NCI-H1436 (cell line): ENCODE measurements around the gene RIMS3.

Source experiments
- DNase-seq: peaks from one replicate; lab custom pipeline; 2025; lab: John Stamatoyannopoulos, UW

The RIMS3 gene

DNA sequence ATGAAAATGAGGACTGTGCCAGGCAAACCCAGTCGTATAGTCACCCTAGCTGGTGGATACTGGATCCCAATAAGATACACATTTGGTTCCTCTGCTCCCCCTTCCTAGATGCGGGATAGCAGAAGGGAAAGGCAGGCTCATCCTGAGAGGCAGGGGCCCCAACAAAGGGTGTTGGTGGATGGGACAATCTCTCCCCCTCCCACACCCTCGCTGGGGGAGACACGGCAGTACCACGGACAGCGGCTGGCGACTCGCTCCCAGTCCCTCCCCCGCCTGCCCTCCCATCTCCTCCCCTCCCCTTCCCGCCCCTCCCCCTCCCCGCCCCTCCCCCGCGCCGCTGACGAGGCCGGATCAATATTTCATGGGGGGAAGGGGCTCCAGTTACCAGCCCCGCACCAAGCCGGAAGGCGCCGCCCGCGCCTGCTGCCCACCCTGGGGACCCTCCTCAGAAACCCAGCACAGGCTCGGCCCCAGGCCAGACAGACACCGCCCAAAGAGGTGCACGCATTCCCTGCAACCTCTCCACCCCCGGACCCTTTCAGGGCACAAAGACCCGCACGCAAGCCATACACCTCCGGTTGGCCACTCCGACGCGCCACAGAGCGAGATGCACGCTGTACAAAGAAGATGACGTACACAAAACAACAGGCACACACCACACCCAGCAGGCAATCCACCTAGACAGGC, 11.5 kb downstream of the RIMS3 start:
- DNase-seq, result no peak

DNA sequence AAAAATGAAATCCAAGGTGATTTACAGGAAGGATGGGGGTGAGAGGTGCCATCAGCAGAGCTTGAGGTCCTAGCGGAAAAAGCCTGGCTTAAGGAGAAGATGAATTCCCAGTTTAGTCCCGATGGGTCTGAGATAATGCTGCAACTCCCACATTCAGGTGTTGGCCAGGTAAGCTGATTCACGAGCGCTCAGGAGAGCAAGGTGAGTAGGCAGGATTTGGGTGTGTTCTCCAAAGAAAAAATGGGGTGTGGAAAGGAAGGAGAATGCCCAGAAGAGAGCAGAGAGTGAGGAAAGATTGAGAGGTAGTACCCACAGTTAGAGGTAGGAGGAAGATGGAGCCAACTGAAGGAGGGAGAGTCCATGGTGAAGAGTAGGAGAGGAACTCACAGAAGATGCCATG, 12.5 kb downstream of the RIMS3 start:
- DNase-seq, result no peak

DNA sequence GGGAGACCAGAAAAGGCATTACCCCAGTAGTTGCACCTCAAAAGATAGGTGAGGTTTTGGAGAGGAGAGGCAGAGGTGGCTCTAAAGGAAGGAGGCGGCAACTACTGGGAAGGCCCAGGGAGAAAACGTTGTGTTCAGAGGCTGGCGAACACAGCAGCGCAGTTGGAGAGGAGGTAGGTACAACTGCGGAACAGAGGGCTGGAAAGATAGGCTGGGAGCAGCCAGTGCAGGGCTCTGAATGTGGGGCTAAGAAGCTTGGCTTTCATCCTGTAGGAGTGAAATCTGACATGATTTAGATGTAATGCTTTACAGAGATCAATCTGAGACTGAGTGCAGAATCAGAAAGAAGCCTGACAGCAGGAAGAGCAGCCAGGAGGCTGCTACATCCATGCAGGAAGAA, 13.0 kb downstream of the RIMS3 start:
- no peak for DNase-seq

DNA sequence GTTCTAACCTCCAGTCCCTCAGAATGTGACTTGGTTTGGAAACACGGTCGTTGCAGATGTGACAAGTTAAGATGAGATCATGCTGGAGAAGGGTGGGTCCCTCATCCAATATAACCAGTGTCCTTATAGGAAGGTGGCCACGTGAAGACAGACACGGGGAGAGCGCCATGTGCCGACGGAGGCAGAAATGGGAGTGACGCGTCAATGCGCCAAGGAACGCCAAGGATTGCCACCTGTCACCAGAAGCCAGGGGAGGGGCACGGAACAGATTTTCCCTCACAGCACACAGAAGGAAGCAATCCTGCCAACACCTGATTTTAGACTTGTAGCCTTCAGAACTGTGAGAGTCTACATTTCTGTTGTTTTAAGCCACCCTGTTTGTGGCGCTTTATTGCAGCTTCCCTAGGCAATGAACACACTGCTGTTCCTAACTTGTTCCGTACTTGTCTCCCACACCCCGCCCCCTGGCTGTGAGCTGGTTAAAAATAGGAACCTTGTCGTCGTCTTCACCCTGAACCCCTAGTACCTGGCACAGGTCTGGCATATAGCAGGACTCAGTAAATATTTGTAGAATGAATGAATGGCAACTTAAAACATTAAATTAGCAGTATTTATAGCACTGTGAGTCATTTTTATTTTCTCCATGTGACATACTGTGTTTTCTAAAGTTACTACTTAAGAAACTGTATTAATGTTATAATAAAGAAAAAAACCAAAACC, 14.2 kb downstream of the RIMS3 start:
- DNase-seq, result no peak

DNA sequence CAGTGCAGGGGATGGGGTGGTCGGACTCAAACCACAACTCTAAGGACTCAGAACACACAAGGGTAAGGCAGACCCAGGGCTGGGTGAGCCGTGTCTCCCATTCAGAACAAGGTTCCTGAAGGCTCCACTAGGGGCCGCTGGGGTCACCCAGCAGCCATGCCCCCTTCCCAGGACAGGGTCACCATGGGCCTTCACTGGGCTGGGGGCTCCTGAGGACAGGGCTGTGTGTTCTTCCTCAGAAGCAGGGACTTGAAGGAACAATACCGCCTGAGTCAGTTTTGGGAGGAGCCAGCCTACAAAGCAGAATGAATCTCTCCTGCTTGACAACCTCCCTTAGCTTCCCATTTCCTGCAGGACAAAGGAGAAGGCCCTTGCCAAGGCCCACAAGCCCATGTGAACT, 15.4 kb downstream of the RIMS3 start:
- DNase-seq, result no peak

DNA sequence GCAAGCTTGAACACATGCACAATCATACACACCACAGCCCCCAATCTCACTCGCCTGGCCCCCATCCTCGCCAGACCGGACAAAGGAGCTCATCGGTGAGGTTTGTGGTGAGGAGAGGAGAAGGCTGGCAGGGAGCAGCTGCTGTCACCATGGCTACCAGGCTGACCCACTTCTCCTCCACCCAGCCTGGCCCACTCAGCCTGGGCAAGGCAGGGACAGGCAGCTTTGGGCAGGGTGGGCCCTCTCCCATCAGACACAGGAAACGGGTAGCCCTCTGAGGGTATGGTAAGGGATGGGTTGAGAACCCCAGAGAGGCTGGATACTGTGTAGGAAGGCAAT, 15.9 kb downstream of the RIMS3 start:
- DNase-seq, result no peak

DNA sequence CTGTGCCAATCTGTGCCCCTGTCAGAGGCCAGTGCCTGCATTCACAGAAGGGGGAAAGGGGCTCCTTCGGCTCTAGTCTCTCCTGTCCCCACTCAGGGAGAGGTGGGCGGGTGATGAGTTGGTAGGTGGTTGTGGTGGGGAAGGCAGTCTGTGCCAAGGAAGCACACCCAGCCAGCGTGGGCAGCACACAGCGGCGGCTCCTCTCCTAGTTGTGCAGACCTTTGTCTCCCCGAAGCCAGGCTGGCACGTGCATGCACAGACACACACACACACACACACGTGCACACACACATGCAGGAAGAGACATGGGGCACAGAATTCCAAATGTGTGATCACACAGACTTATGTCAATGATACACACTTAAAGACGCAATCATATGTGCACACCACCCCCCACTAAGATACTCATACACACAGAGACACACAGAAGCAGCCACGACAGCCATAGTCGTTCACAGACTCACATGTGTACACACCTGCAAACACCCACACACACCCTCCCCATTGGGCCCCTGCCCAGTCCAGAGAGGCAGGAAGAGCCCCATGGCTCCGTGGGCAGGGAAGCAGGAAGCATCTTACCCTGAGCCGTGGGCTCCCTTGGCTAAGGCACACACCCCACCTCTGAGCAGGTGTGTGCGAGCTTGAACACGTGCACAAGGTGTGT, 16.4 kb downstream of the RIMS3 start:
- DNase-seq, result no peak

DNA sequence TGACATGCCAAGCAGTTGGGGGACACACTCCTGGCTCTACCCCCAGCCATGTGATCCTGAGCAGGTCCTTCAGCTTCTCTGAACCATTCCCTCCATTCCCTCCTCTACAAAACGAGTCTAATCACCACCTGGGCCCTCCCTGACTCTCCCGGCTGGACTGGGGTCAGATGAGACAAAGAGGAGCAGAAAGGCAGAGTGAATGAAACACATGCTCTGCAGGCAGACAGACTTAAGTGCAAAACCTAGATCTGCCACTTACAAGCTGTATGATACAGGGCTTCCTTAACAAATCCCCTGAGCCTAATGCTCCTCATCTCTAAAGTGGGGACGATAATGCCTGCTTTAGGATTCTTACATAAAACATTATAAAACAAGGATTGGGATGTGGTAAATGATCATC, 17.3 kb downstream of the RIMS3 start:
- DNase-seq, result no peak

DNA sequence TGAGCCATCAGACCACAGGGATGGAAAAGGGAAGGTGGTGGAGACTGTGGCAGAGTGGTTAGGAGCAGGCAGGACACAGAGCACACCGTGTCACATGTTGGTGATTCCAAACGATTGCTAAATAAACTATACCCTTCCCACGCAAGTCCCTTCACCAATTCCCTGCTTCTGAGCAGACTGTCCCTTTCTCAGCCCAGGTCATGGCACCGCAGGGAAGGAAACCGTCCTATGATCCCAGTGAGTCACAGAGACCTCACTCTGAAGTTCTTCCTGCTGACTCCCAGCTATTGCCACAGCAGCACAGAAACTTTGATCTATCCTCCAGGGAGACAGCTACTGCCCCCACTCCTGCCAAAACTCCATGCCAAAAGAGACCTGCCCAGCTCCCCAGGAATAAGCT, 19.2 kb downstream of the RIMS3 start:
- no peak for DNase-seq

DNA sequence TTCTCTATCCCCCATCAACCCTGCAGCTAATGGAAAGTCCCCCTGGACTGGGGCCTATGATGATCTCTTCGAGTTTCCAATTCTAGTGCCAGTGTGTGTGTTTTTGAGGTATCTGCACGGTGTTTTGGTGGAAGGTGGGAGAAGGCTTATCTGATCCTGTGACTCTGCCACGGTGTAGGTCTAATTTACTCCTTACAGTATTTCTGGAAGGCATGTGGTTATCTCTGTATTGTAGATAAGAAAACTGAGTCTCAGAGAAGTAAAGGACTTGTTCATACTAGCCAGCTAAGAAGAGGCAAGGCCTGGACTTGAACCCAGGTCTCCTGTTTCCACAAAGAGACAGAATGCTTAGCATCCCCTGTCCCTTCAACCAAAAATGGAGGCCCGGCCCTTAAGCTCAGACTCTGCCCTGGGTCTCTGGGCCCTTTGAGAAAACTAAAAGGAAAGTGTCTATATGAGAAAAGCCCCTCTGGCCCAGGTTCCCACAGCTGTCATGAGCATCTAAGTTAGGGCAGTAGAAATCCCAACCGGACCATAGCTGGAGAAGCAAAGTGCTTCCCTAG, 20.3 kb downstream of the RIMS3 start:
- DNase-seq, result no peak

DNA sequence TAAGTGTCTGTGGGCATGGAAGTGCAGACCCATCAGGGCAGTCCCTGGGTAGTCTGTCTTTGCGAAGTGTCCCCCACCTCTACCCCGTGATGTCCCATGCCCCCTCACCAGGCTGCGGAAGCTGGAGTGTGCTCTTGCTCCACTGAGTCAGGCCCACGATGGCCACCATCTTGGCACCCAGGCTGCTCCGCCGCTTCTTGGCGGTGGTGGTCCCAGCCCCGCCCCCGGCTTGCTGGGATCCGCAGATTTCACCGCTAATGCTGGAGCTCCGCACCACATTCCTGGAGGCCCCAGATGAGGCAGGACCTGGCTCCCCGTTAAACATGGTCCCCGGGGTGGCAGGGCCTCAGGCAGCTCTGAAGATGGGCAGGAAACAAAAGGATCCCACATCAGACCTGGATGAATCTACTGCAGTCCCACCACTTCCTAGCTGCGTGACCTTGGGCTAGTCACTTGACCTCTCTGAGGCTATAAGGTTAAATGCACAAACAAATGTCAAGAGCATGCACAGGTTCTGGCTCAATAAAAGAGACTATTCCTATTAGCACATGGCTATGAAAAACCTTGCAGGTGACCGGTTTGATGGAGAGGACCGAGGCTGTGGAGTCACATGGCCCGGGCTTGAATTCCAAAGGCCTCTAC, 23.8 kb downstream of the RIMS3 start:
- DNase-seq, result no peak

DNA sequence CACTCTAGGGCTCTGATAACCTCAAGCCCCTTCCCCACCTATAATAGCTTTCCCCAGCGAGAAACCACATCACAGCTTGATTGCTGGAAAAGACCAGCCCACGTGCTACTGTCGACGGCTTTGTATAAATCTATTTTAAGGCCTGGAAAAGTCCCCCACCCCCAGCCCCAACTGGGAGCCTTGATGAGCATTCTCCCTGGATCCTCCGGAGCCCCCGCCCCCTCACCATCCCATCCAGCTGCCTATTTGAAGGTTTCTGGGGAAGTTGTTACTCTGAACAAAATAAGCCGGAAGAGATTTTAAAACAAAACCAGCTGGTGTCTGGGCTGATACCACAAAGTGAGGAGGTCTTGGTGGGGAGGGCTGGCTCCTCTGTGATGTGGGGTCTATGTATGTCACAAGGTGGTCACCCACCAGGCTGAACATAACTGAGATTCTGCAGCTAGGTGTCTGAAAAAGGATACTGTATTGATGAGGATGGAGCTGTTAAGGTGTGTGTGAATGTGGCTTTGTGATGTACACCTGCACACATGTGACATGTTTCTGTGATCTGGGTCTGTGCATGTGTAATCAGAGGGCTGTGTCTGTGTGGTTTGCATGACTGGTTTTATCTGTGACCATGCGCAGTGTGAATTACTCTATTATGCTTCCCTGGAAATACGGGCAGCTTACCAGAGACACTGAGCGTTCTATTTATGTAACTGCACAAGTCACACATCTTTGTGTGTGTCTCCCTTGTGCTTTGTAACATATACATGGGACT, 25.0 kb downstream of the RIMS3 start:
- DNase-seq, result no peak

DNA sequence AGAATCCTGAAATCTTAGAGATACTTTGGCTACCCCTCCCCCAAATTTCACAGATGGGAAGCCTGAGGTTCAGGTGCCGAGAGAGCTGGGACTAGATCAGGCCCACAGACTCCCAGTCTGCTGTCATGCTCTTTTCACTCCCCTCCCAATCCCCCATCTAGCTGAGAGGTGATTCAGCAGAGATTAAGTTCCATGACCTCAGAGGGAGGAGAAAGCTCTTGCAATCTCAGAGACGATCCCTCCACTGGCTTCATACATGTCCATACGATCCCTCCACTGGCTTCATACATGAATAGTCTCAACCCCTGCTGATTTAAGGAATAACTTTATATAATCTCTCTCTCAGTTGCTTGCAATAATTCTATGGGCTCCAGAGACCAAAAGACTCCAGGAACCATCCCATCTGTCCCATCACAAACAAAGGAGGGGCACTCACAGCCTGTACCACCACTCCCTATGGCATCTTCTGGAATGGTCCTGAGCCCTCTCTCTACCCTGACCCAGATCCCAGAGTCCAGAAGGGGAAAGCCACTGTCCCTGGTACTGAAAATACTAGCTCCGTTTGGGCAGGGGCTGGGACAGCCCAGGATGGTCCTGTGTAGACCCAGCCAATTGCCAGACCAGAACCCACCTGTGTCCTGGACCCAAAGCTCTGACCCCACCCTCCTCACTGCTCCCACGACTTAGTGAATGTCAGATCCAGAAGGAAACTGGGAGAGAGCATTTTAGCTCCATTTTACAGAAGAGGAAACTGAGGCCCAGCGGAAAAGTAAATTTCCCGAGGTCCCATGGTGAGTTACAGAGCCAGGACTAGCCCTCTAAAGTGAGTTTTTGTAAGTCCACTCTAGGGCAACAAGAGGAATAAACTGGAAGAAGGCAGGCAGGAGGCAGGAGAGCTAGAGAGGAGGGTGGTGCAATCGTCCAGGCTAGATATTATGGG, 27.1 kb downstream of the RIMS3 start:
- DNase-seq, result no peak

DNA sequence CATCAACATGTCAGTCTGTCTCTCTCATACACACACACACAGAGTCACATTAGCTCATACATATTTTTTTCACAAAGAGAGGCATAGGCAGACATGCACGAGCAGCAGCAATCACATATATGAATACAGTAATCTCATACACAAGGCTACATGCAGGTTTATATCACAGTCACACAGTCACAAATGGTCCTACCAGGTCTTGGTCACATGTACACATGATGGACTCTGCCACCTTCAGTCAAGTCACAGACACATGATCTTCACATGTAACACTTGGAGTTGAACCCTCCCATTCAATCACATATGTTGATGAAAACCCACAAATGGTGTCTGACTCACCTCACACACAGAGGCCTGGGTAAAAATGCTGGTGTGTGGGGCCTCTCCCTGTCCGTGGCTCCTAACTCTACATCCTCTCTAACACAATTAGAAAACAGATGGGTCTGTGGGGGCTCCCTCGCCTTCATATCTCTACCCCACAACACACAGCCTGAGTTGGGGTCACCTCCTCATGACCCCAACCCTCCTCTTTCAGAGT, 27.9 kb downstream of the RIMS3 start:
- no peak for DNase-seq

DNA sequence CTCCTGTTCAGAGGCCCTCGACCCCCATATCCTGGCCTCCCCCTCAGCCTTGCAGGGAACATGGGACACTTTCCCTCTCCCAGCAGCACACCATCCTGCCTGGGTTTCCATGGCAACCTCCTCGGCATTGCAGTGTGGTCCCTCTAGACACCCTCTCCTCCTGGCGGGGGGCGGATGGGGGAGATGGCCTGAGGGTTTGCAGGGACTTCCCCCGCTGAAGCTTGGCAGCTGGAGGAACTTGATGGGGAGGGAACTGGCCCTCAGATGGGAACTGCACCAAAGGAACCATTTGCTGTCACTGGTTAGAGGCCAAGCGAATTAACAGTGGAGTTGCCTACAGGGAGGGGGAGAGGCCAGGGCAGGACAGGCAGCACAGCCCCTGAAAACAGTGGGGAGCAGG, 28.7 kb downstream of the RIMS3 start:
- DNase-seq, result no peak

DNA sequence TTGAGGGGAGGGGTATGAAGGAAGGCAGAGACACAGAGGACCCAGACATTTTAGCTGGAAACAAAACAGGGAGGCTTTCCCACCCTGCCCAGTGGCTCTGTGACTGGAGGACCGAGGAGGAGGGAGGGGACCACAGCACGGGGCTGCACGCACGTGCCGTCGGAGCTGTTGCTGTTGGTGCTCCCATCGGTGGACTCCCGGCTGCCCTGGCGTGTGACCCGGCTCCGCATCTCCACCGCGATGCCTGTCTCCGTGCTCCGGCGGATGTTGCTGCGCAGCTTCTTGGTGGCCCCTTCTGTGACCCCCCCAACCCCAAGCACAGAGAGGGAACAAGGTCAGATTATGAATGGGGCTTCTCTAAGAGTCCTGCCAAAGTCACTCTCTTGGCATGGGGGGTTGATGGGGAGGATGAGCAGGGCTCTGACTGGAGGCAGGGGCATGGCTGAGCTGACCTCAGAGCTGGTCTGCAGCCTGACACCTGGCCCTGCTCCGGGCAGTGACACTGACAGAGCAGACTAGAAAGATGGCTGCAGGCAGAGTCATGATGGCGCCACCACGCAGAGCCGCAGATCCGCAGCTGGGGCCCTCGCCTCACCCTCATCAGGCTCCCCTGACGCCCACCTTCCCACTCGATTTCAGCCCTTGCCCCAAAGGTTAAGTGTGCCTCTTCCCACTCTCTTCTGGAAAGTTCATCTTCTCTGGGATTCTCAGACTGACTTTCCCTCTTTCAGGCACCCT, 29.6 kb downstream of the RIMS3 start:
- no peak for DNase-seq

DNA sequence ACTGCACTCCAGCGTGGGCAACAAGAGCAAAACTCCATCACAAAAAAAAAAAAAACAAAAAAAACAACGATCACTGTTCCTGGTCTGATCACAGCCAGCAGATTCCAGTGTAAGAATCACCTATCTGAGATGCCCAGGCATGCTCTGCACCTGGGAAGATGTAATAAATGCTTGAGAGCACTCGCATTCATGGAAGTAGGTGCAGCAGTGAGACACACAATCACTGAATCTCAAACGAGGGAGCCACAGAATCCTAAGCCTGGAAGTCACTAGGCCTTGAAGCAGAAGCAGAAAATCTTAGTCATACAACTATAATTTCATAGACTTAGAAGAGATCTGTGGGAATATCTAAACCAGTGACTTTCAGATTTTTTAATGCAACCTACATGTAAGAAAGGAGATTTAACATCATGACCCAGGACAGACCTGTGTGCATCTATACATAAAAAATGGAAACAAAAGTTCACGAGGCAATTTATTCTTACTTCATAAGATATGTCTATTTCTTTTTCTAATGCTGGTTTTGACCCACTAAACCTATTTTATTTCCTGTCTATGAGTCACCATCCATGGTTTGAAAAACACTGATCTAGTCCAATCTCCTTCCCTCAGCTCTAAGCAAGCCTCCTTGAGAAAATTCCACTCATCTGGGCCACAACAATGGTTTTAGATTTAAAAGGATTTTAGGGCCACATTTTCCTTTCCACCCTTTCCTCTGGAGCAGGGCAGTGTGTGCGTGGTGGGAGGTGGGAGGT, 30.4 kb downstream of the RIMS3 start:
- DNase-seq, result no peak

DNA sequence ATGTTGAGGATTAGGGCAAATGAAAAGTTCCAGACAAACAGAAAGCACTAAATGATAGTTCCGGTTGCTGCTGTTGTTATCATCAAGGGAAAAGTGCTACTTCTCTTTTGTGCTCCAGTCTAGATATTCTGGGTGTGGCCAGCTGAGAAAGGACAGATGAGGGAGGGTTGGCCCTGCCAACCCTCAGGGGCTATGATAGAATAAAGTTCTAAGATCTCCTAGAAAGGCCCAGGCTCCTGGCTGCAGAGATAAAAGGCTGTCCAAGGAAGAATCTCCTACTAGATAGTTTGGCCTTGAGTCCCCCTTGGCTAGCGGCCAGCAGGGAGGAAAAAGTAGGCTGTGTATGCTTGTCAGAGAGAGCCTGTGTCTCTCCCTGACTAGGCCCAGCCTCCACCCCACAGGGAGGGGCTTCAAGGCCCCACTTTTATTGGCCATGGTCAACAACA, 31.5 kb downstream of the RIMS3 start:
- no peak for DNase-seq

DNA sequence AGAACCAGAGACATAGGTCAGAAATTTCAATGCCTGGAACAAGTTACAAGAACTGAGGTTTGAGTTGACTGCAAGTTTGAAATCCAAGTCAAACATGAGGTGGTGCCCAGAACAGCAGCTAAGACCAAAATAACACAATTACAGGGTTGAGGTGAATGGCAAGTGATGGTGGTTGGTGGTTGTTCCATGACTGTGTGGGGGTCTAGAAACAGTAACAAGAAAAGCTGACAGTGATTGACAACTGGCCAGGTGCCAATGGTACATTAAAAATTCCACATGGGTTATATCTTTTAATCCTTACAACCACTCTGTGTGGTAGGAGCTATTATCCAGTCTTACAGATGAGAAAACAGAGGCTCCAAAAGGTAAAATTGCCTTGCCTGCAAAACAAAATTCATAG, 32.0 kb downstream of the RIMS3 start:
- DNase-seq, result no peak
